GM13976 (cell line): ENCODE results near the gene FOXP1.

Source experiments
- DNase-seq: peaks from one replicate; pipeline ENCODE4 v3.0.0; 2012; ENCODE audit warnings: low spot score
- in situ Hi-C: fragments of 300-500 bp; cut with MboI; formaldehyde crosslinking; loops from one replicate; pipeline ENCODE4 v1.12.0; 2022; ENCODE audit warnings: low sequenced_read_pairs, mixed read lengths, inconsistent platforms; ENCODE audit not compliant: unreplicated experiment
- TF ChIP-seq, protein P1 (sequence below): IDR thresholded peaks from 2 replicates; pipeline ENCODE4 v1.5.1; 2012; ENCODE audit warnings: borderline replicate concordance, mild to moderate bottlenecking; ENCODE audit not compliant: insufficient read depth; ENCODE audit errors: extremely low read depth, missing control alignments, control extremely low read depth

The FOXP1 gene

DNA sequence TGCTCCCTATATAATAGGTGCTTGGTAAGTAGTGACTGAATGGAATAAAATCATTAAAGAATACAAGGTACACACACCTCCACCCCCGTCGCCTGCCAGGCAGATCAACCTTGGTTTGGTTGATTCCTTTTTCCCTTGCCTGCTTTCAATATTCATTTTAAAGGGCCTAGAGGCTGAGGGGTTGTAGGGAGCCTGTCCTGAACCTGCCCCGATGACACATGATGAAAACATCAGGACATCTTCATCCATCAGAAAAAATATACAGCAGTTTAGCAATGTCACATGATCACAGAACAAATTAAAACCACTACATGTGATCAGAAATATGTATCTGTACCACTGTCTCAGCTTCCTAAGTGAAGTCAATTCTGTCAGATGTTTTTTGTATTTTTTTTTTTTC lies 588.9 kb downstream of the FOXP1 start:
- TF ChIP-seq, protein P1, sequence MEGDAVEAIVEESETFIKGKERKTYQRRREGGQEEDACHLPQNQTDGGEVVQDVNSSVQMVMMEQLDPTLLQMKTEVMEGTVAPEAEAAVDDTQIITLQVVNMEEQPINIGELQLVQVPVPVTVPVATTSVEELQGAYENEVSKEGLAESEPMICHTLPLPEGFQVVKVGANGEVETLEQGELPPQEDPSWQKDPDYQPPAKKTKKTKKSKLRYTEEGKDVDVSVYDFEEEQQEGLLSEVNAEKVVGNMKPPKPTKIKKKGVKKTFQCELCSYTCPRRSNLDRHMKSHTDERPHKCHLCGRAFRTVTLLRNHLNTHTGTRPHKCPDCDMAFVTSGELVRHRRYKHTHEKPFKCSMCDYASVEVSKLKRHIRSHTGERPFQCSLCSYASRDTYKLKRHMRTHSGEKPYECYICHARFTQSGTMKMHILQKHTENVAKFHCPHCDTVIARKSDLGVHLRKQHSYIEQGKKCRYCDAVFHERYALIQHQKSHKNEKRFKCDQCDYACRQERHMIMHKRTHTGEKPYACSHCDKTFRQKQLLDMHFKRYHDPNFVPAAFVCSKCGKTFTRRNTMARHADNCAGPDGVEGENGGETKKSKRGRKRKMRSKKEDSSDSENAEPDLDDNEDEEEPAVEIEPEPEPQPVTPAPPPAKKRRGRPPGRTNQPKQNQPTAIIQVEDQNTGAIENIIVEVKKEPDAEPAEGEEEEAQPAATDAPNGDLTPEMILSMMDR, result no peak
- no peak for DNase-seq
- in situ Hi-C loops, result no loop called here

DNA sequence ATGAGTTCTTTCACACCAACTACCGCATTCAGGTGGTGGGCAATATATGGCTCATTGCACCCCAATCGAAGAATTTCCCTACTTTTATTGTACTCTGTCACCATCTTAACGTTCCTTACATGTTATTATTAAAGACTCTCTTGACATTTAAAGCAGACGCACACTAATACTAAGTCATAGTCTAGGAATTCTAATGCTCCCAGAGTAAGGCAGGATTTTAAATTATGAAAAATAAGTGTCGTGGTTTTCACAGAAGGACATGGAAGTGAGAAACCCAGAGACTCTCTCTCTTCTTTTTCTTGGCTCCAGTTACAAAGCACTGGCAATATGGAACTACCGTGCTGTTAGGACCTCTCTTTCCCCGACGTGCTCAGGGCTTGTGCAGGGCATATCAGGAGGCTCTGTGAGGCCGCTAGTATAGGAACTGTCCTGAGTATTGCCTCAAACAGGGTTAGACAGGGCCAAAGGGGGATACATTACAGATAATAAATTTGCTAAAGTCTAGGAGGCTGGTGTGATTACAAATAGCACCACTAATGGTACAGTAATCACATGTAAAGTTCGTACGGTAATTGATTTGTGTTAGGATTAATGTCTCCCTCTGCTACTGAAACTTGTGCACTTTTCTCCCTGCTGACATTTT lies 590.8 kb downstream of the FOXP1 start:
- in situ Hi-C loops, result no loop called here
- TF ChIP-seq, protein P1, result no peak
- no peak for DNase-seq

DNA sequence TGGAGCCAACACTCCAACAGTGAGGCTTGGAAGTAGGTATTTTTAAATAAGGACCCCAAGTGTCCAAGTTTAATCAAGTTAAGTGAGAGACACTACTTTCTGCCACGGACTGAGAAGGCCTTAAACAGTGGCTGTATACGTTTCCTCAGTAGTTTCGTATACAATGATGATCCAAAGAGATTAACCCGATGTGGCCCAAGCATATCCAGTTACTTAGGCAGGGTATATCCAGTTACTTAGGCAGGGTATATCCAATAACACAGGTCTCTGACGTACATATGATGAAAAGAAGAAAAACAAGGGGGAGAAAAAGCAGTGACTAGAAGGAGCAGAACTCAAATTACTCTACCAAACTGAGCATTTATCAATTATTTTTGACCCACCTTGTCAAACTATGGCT lies 591.4 kb downstream of the FOXP1 start:
- TF ChIP-seq, protein P1, result no peak
- in situ Hi-C loops, result no loop called here
- DNase-seq, result no peak

DNA sequence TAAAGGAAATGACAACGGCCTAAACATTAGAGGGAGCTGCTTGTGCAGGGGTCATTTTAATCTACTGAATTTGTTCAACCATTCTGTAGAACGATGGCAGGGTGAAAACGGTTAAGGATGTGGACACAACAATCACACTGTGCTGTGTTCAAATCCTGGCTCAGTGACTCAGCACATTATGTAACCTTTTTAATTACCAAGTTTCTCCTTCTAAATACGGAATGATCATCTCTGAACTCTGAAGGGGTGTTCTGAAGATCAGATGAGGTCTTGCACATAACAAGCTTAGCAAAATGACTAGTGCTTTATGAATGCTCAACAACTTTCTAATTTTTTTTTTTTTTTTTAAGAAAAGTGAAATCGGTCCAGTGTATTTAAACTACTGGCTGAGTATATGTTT lies 592.8 kb downstream of the FOXP1 start:
- in situ Hi-C loops, result no loop called here
- TF ChIP-seq, protein P1, result no peak
- DNase-seq, result no peak

DNA sequence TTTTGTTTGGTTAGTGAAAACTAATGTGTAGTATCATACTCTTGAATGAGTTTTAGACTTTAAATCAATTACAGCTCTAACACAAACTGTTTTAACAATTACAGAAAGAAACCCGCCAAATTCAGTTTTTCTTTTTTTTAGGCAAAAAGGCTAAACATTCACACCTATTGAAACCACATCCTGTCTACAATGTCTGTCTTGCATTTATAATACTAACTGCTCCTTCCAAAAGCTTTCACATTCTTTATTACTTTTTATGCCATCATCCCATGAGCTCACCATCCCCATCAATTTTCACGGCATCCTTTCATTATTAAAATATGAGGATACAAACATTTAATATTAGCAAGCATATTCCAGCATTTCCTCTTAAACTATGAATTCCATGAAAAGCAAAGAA lies 593.3 kb downstream of the FOXP1 start:
- TF ChIP-seq, protein P1, result no peak
- in situ Hi-C loops, result no loop called here
- no peak for DNase-seq

DNA sequence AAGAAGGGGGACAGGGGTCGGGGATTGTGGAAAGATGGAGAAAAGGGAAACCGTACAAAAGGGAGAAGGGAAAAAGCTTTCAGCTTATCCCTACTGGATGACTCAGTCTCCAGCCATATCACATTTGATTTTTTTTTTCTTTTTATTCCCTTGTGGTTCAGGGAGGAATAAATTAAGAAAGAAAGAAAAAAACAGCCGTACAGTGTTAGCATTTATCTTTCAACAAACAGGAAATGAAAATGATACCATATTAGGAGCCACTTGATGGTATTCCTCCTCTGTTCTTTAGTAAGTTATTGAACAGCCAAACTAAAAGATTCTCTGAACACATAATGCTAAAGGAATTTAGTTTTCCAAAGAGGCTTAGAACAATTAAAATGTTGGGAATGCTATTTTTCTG lies 594.4 kb downstream of the FOXP1 start:
- TF ChIP-seq, protein P1, result no peak
- no peak for DNase-seq
- in situ Hi-C loops, result no loop called here
